ENCODE results near the gene SIRPA.

- TF ChIP-seq CTCF (IDR thresholded peaks at IDR 0.05; ENCODE audit: insufficient read depth, low read depth, low read length) (no peak), EZH2 (IDR thresholded peaks at IDR 0.05; ENCODE audit: insufficient read depth, low read length) (no peak)
Observed at GRCh38 chr20:1932971-1933370, 37.8 kb downstream of the SIRPA start.
